ENCODE results near the gene FAM124A. TPM values are rescaled to one million over a fixed set of nuclear protein-coding genes. Genes with fewer than 3 reads are reported as not detected.

Gene FAM124A
- total and polyA plus RNA-seq, 2 of the 8 experiments (the other 6 are each of a cell fraction or from before 2014, with no cell fraction given) = 40.7 to 49.9 TPM

- no peak for TF ChIP-seq SRF (IDR thresholded peaks at IDR 0.05; ENCODE audit: low read depth, low read length)
- TF ChIP-seq ASH2L (IDR thresholded peaks at IDR 0.05; ENCODE audit: low read length) = no peak
- no peak for TF ChIP-seq HDAC2 (IDR thresholded peaks at IDR 0.05; ENCODE audit: borderline replicate concordance in 1 of 2, low read depth in 2 of 2, low read length in 2 of 2)
- no peak for TF ChIP-seq SAP30 (IDR thresholded peaks at IDR 0.05; ENCODE audit: insufficient read depth, insufficient replicate concordance, low read length)
- no peak for TF ChIP-seq ZNF274 (IDR thresholded peaks at IDR 0.05; ENCODE audit: borderline replicate concordance, extremely low read depth, low read length)
- TF ChIP-seq CTBP2 (IDR thresholded peaks at IDR 0.05; ENCODE audit: borderline replicate concordance, insufficient read depth, insufficient read length, low read length) = no peak
- TF ChIP-seq BCL11A (IDR thresholded peaks at IDR 0.05; ENCODE audit: low read depth in 2 of 2, low read length in 2 of 2) = no peak
- TF ChIP-seq CBX5 (IDR thresholded peaks at IDR 0.05; ENCODE audit: low read depth, low read length) = no peak
- no peak for TF ChIP-seq CEBPB (IDR thresholded peaks at IDR 0.05; ENCODE audit: low read depth, low read length)
These were observed 110.6 kb downstream of the FAM124A start (continued) for GRCh38 chr13:51332566-51333361.

Data from H1 (cell line).